SK-N-SH (cell line): ENCODE data around the gene BRAF.

Experiments
- CTCF ChIP-seq: fragments of 200-600 bp; sonication (generic); IDR thresholded peaks from 2 replicates; pipeline ENCODE4 v1.6.1; 2017; ENCODE audit warnings: antibody characterized with exemption, mild to moderate bottlenecking, moderate library complexity
- ELF1 ChIP-seq: IDR thresholded peaks from 2 replicates; pipeline ENCODE4 v1.4.0; 2012
- EZH2phosphoT487 ChIP-seq: fragments of 200-600 bp; sonication (generic); IDR thresholded peaks from 2 replicates; pipeline ENCODE4 v1.6.1; 2017; ENCODE audit warnings: low read depth, mixed run types, mild to moderate bottlenecking, antibody characterized with exemption, moderate library complexity, borderline replicate concordance
- FOSL2 ChIP-seq: IDR thresholded peaks from 2 replicates; pipeline ENCODE4 v1.4.0; 2012; ENCODE audit warnings: low read depth, mild to moderate bottlenecking, moderate library complexity, borderline replicate concordance
- GABPA ChIP-seq: IDR thresholded peaks from 2 replicates; pipeline ENCODE4 v1.4.0; 2012; ENCODE audit warnings: low read depth, mild to moderate bottlenecking
- RAD21 ChIP-seq: IDR thresholded peaks from 2 replicates; pipeline ENCODE4 v1.6.1; 2012; ENCODE audit warnings: mild to moderate bottlenecking, low read length
- RFX5 ChIP-seq: IDR thresholded peaks from 2 replicates; pipeline ENCODE4 v1.6.1; 2012; ENCODE audit warnings: mild to moderate bottlenecking, improper control_type of control experiment, low read length
- TAF1 ChIP-seq: IDR thresholded peaks from 2 replicates; pipeline ENCODE4 v1.6.1; 2012; ENCODE audit warnings: low read depth, mild to moderate bottlenecking, low read length, moderate library complexity, borderline replicate concordance
- TEAD4 ChIP-seq: IDR thresholded peaks from 2 replicates; pipeline ENCODE4 v1.4.0; 2012; ENCODE audit warnings: mild to moderate bottlenecking, borderline replicate concordance; ENCODE audit not compliant: insufficient read depth

DNA sequence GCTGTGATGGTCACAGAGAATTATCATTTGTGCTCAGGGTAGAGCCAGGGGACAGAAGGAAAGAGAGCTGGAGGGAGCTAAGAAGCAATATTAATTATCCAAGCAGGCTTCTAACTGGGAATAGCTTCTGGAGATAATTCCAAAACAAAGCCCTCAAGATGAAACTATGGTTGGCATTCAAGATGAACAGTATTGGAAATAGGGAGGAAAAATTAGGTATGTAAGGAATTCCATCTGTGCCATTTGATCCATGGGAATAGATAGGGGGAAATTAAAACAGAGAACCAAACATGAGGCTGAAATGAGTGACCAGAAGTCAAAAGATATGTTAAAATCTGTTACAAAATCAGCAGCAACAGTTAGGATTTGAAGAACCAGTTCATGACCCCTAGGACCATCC is 152.9 kb downstream of the BRAF start:
- no peak for TF ChIP-seq GABPA
- no peak for TF ChIP-seq RAD21
- no peak for TF ChIP-seq CTCF
- TF ChIP-seq FOSL2 = no peak
- TF ChIP-seq ELF1 = no peak
- no peak for TF ChIP-seq EZH2phosphoT487
- no peak for TF ChIP-seq TAF1
- no peak for TF ChIP-seq RFX5
- no peak for TF ChIP-seq TEAD4
